MCF 10A (cell line): ENCODE results near the gene CACUL1. TPM values are rescaled to one million over a fixed set of nuclear protein-coding genes. Genes with fewer than 3 reads are reported as not detected.

Experiments used
- BruUV-seq: library from RNA; stranded (reverse); fragments of 400-500 nt; replicated peaks from 2 replicates; lab custom pipeline; 2021; lab: Mats Ljungman, UMichigan
- CTCF ChIA-PET: fragments of 300-600 bp; sonication (Branson Sonifier 250); formaldehyde crosslinking; extraction: SDS; loops from one replicate; lab custom pipeline; 2021; ENCODE audit warnings: antibody characterized with exemption, inconsistent platforms; lab: Yijun Ruan, JAX
- POLR2A ChIA-PET: fragments of 300-600, 350-650 bp; sonication (Branson Sonifier 250); formaldehyde crosslinking; extraction: SDS; loops from one replicate; lab custom pipeline; 2020; ENCODE audit warnings: antibody characterized with exemption, inconsistent platforms; lab: Yijun Ruan, JAX
- DNase-seq: peaks from one replicate; pipeline ENCODE4 v3.0.0-alpha.2; 2018; ENCODE audit not compliant: unreplicated experiment
- H3K27ac Mint-ChIP-seq: one replicate; pipeline ENCODE4 v1.8.0; 2022; ENCODE audit warnings: mild to moderate bottlenecking, low read depth, mixed read lengths; ENCODE audit not compliant: unreplicated experiment
- H3K27me3 Mint-ChIP-seq: one replicate; pipeline ENCODE4 v1.8.0; 2022; ENCODE audit warnings: mixed read lengths; ENCODE audit not compliant: insufficient read depth, unreplicated experiment
- H3K36me3 Mint-ChIP-seq: one replicate; pipeline ENCODE4 v1.8.0; 2022; ENCODE audit warnings: mild to moderate bottlenecking, moderate library complexity, mixed read lengths; ENCODE audit not compliant: insufficient read depth, unreplicated experiment
- H3K4me1 Mint-ChIP-seq: one replicate; pipeline ENCODE4 v1.8.0; 2022; ENCODE audit warnings: mixed read lengths; ENCODE audit not compliant: insufficient read depth, unreplicated experiment
- H3K4me3 Mint-ChIP-seq: one replicate; pipeline ENCODE4 v1.8.0; 2022; ENCODE audit warnings: mild to moderate bottlenecking, moderate library complexity, mixed read lengths; ENCODE audit not compliant: unreplicated experiment
- H3K9me3 Mint-ChIP-seq: one replicate; pipeline ENCODE4 v1.8.0; 2022; ENCODE audit warnings: mixed read lengths; ENCODE audit not compliant: unreplicated experiment
- CTCF ChIP-seq: fragments of 200-600 bp; IDR thresholded peaks from one replicate; pipeline ENCODE4 v1.8.0; 2022; ENCODE audit warnings: antibody characterized with exemption, mild to moderate bottlenecking; ENCODE audit not compliant: unreplicated experiment
- intact Hi-C: fragments of 100-400 bp; cut with micrococcal nuclease; formaldehyde crosslinking; loops from 2 replicates; pipeline ENCODE4 v1.14.1; 2022
- total RNA-seq: library from RNA; stranded (reverse); gene quantifications from 2 replicates; pipeline ENCODE4 v1.2.3, GENCODE V29; 2022

Gene CACUL1
- total RNA-seq, 1 experiment from 2014 or later: 45.9 TPM

DNA sequence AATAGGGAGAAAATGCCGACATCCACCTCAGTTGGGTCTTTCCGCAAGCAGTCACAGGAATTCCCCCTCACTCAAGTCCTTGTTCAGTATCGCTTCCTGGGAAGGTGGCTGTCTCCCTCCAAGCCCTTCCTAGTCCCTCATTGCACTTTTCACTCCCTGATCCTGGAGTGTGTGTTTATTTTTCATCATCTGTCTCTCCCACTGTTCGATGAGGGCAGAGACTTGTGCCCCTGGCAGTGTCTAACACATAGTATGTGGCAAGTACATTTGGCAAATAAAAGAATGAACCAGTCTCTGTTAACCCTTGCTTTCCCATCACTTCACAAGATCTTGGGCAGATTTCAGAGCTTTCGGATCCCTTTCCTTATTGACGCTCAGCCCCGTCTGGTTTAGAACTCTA is 24.0 kb upstream of the CACUL1 start:
- H3K4me3 Mint-ChIP-seq: no peak overlapping the region
- no peaks in the 10 kb centered on the region for H3K4me1 Mint-ChIP-seq
- intact Hi-C loops: no loop called here
- ChIA-PET CTCF (interaction anchor here (0.6 kb wide), 1 partner anchor 49 kb away, joined by 4 read pairs; no protein-coding TSS in a partner anchor), POLR2A (interaction anchor here (0.6 kb wide), 1 partner anchor 41 kb away, joined by 3 read pairs; no protein-coding TSS in a partner anchor)
- no peak overlapping the region for H3K27ac Mint-ChIP-seq
- no peak for TF ChIP-seq CTCF
- no TSS peak for BruUV-seq
- no peak for DNase-seq
- peaks cover 5% of the 10 kb centered on the region for H3K36me3 Mint-ChIP-seq
- no peaks in the 10 kb centered on the region for H3K27me3 Mint-ChIP-seq
- peaks cover 15% of the 10 kb centered on the region for H3K9me3 Mint-ChIP-seq

DNA sequence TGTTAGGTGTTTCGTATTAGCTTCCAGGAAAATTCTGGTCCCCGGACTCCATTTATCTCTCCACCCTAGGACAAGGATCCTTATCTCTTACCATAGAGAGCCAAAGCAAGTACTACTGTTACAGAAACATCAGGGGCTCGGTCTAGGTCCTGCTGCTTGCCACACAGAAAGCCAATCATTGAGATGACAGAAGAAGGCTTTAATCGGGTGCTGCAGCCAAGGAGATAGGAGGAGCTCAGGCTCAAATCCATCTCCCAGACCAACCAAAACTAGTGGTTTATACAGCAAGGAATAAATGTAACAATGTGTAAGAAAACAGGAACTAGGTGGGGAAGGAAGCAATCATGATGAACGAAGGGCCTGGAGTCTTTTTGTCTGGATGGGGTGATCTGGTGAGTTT is 22.2 kb upstream of the CACUL1 start:
- intact Hi-C loops: no loop called here
- ChIA-PET CTCF (interaction anchor here (0.6 kb wide), 2 partner anchors 9 to 12 kb away, joined by 3 read pairs; no protein-coding TSS in a partner anchor), POLR2A (interaction anchor here (1.0 to 1.4 kb wide), 2 partner anchors 12 to 46 kb away, joined by 3 to 4 read pairs; no protein-coding TSS in a partner anchor)
- Mint-ChIP-seq H3K27me3 (no peaks in the 10 kb centered on the region), H3K9me3 (peaks cover 15% of the 10 kb centered on the region), H3K27ac (no peak overlapping the region), H3K4me1 (no peaks in the 10 kb centered on the region), H3K4me3 (no peak overlapping the region), H3K36me3 (peaks cover 5% of the 10 kb centered on the region)
- BruUV-seq: no TSS peak
- DNase-seq: no peak
- TF ChIP-seq CTCF: no peak

DNA sequence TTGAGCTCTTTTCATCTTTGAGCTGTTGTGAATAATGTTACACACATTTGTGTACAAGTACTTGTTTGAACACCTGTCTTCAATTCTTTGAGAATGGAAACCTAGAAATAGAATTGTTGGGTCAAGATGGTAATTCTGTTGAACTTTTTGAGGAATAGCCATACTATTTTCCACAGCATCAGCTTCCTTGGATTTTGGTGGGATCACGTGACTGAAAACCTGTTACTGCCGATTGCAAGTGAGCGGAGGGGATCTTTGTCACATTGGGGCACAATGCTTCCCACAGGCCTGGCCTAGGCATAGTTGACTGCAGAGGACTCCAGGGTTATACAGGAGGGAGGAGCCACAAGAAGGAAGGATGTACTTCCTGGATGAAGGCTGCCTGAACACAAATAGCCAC is 21.3 kb upstream of the CACUL1 start:
- peaks cover under 1% of the 10 kb centered on the region for H3K36me3 Mint-ChIP-seq
- CTCF ChIA-PET: no interaction called here
- no peak for DNase-seq
- POLR2A ChIA-PET: no interaction called here
- H3K4me3 Mint-ChIP-seq: no peak overlapping the region
- intact Hi-C loops: no loop called here
- peaks cover 15% of the 10 kb centered on the region for H3K9me3 Mint-ChIP-seq
- no peak for TF ChIP-seq CTCF
- BruUV-seq: no TSS peak
- H3K4me1 Mint-ChIP-seq: no peaks in the 10 kb centered on the region
- no peaks in the 10 kb centered on the region for H3K27me3 Mint-ChIP-seq
- no peak overlapping the region for H3K27ac Mint-ChIP-seq

GRCh38 chr10:118775478-118775877 is 20.7 kb upstream of the CACUL1 start:
- H3K4me3 Mint-ChIP-seq: no peak overlapping the region
- intact Hi-C loops: no loop called here
- H3K9me3 Mint-ChIP-seq: peaks cover 15% of the 10 kb centered on the region
- ChIA-PET POLR2A (no interaction called here), CTCF (no interaction called here)
- no peak for DNase-seq
- BruUV-seq: no TSS peak
- no peak overlapping the region for H3K27ac Mint-ChIP-seq
- H3K27me3 Mint-ChIP-seq: no peaks in the 10 kb centered on the region
- H3K4me1 Mint-ChIP-seq: no peaks in the 10 kb centered on the region
- no peaks in the 10 kb centered on the region for H3K36me3 Mint-ChIP-seq
- TF ChIP-seq CTCF: no peak
